Activated CD4-positive, alpha-beta T cell treated with anti-CD3 and anti-CD28 coated beads, Interleukin-2, amount 10 ng/mL, durations not matched to agents 24 days and 14 days (primary cell): ENCODE measurements around the gene SLC22A3. TPM values are rescaled to one million over a fixed set of nuclear protein-coding genes. Genes with fewer than 3 reads are reported as not detected.

Experiments used
- DNase-seq: peaks from one replicate; pipeline ENCODE4 v3.0.0; 2022
- H3K27ac Mint-ChIP-seq: one replicate; pipeline ENCODE4 v1.8.0; 2022; ENCODE audit warnings: mild to moderate bottlenecking, mixed read lengths
- H3K27me3 Mint-ChIP-seq: one replicate; pipeline ENCODE4 v1.8.0; 2022; ENCODE audit warnings: mixed read lengths
- H3K36me3 Mint-ChIP-seq: one replicate; pipeline ENCODE4 v1.8.0; 2022; ENCODE audit warnings: low read depth, mild to moderate bottlenecking, mixed read lengths
- H3K4me1 Mint-ChIP-seq: one replicate; pipeline ENCODE4 v1.8.0; 2021; ENCODE audit warnings: mixed read lengths
- H3K4me3 Mint-ChIP-seq: one replicate; pipeline ENCODE4 v1.8.0; 2022; ENCODE audit warnings: mild to moderate bottlenecking, moderate library complexity, mixed read lengths
- H3K9me3 Mint-ChIP-seq: one replicate; pipeline ENCODE4 v1.8.0; 2021; ENCODE audit warnings: mixed read lengths
- intact Hi-C: fragments of 100-400 bp; cut with micrococcal nuclease; formaldehyde crosslinking; loops from one replicate; pipeline ENCODE4 v1.15.1; 2023
- total RNA-seq: library from RNA; stranded (reverse); gene quantifications from 2 replicates; pipeline ENCODE4 v1.2.3, GENCODE V29; 2022

SLC22A3 gene
- total RNA-seq, 1 donor from 2014 or later, result not detected

- intact Hi-C loops, result no loop called here
- Mint-ChIP-seq H3K4me1 (peaks cover 7% of the 10 kb centered on the region), H3K36me3 (no peaks in the 10 kb centered on the region), H3K27ac (no peak overlapping the region), H3K27me3 (peaks cover 6% of the 10 kb centered on the region), H3K4me3 (no peak overlapping the region), H3K9me3 (no peaks in the 10 kb centered on the region)
- DNase-seq, result peak; percentile 32
Observed at GRCh38 chr6:160394654-160395035, 46.5 kb downstream of the SLC22A3 start.

- Mint-ChIP-seq H3K9me3 (no peaks in the 10 kb centered on the region), H3K4me1 (peaks cover 7% of the 10 kb centered on the region), H3K36me3 (no peaks in the 10 kb centered on the region), H3K27me3 (peaks cover 7% of the 10 kb centered on the region), H3K27ac (no peak overlapping the region), H3K4me3 (no peak overlapping the region)
- peak; percentile 1 for DNase-seq
- intact Hi-C loops, result no loop called here
Observed at GRCh38 chr6:160395187-160395586, 47.0 kb downstream of the SLC22A3 start.

GRCh38 chr6:160396292-160396691, 48.1 kb downstream of the SLC22A3 start:
- Mint-ChIP-seq H3K27me3 (peaks cover 15% of the 10 kb centered on the region), H3K27ac (no peak overlapping the region), H3K4me1 (peaks cover 9% of the 10 kb centered on the region), H3K9me3 (no peaks in the 10 kb centered on the region), H3K36me3 (no peaks in the 10 kb centered on the region), H3K4me3 (no peak overlapping the region)
- DNase-seq, result no peak
- intact Hi-C loops, result no loop called here

- peaks cover 22% of the 10 kb centered on the region for H3K27me3 Mint-ChIP-seq
- no peak overlapping the region for H3K27ac Mint-ChIP-seq
- H3K36me3 Mint-ChIP-seq, result no peaks in the 10 kb centered on the region
- H3K4me3 Mint-ChIP-seq, result peak overlapping the region; percentile 11
- DNase-seq, result no peak
- intact Hi-C loops, result no loop called here
- no peaks in the 10 kb centered on the region for H3K9me3 Mint-ChIP-seq
- peaks cover 9% of the 10 kb centered on the region for H3K4me1 Mint-ChIP-seq
Observed at GRCh38 chr6:160398674-160399271, 50.6 kb downstream of the SLC22A3 start.

- Mint-ChIP-seq H3K27ac (no peak overlapping the region), H3K4me1 (peaks cover 9% of the 10 kb centered on the region), H3K9me3 (no peaks in the 10 kb centered on the region), H3K27me3 (peaks cover 35% of the 10 kb centered on the region), H3K36me3 (no peaks in the 10 kb centered on the region), H3K4me3 (no peak overlapping the region)
- intact Hi-C loops, result no loop called here
- DNase-seq, result no peak
Observed at GRCh38 chr6:160400446-160400845, 52.3 kb downstream of the SLC22A3 start.

GRCh38 chr6:160408528-160408927, 60.4 kb downstream of the SLC22A3 start:
- Mint-ChIP-seq H3K27ac (no peak overlapping the region), H3K9me3 (no peaks in the 10 kb centered on the region), H3K4me1 (no peaks in the 10 kb centered on the region), H3K27me3 (peaks cover 26% of the 10 kb centered on the region), H3K4me3 (no peak overlapping the region), H3K36me3 (no peaks in the 10 kb centered on the region)
- intact Hi-C loops, result no loop called here
- DNase-seq, result no peak

- intact Hi-C loops, result no loop called here
- H3K27me3 Mint-ChIP-seq, result peaks cover 15% of the 10 kb centered on the region
- H3K4me3 Mint-ChIP-seq, result no peak overlapping the region
- DNase-seq, result no peak
- no peaks in the 10 kb centered on the region for H3K4me1 Mint-ChIP-seq
- H3K27ac Mint-ChIP-seq, result no peak overlapping the region
- H3K36me3 Mint-ChIP-seq, result no peaks in the 10 kb centered on the region
- peaks cover 3% of the 10 kb centered on the region for H3K9me3 Mint-ChIP-seq
Observed at GRCh38 chr6:160412993-160413392, 64.8 kb downstream of the SLC22A3 start.

GRCh38 chr6:160417146-160417545, 69.0 kb downstream of the SLC22A3 start:
- Mint-ChIP-seq H3K27me3 (peaks cover 26% of the 10 kb centered on the region), H3K27ac (no peak overlapping the region), H3K9me3 (peaks cover 3% of the 10 kb centered on the region), H3K36me3 (no peaks in the 10 kb centered on the region), H3K4me3 (no peak overlapping the region), H3K4me1 (no peaks in the 10 kb centered on the region)
- intact Hi-C loops, result no loop called here
- DNase-seq, result no peak

GRCh38 chr6:160417550-160417949, 69.4 kb downstream of the SLC22A3 start:
- Mint-ChIP-seq H3K36me3 (no peaks in the 10 kb centered on the region), H3K27me3 (peaks cover 26% of the 10 kb centered on the region), H3K9me3 (peaks cover 3% of the 10 kb centered on the region), H3K4me1 (no peaks in the 10 kb centered on the region), H3K4me3 (no peak overlapping the region), H3K27ac (no peak overlapping the region)
- intact Hi-C loops, result no loop called here
- no peak for DNase-seq

- DNase-seq, result no peak
- H3K4me1 Mint-ChIP-seq, result no peaks in the 10 kb centered on the region
- intact Hi-C loops, result no loop called here
- H3K4me3 Mint-ChIP-seq, result no peak overlapping the region
- H3K9me3 Mint-ChIP-seq, result peaks cover 3% of the 10 kb centered on the region
- H3K36me3 Mint-ChIP-seq, result no peaks in the 10 kb centered on the region
- peaks cover 26% of the 10 kb centered on the region for H3K27me3 Mint-ChIP-seq
- H3K27ac Mint-ChIP-seq, result no peak overlapping the region
Observed at GRCh38 chr6:160418370-160418769, 70.2 kb downstream of the SLC22A3 start.

- intact Hi-C loops, result no loop called here
- Mint-ChIP-seq H3K27me3 (peaks cover 22% of the 10 kb centered on the region), H3K9me3 (peaks cover 3% of the 10 kb centered on the region), H3K36me3 (no peaks in the 10 kb centered on the region), H3K27ac (no peak overlapping the region), H3K4me3 (no peak overlapping the region), H3K4me1 (no peaks in the 10 kb centered on the region)
- DNase-seq, result no peak
Observed at GRCh38 chr6:160419488-160419887, 71.3 kb downstream of the SLC22A3 start.

GRCh38 chr6:160420253-160420968, 72.2 kb downstream of the SLC22A3 start:
- Mint-ChIP-seq H3K27ac (no peak overlapping the region), H3K27me3 (peaks cover 25% of the 10 kb centered on the region), H3K4me3 (no peak overlapping the region), H3K9me3 (no peaks in the 10 kb centered on the region), H3K4me1 (no peaks in the 10 kb centered on the region), H3K36me3 (no peaks in the 10 kb centered on the region)
- DNase-seq, result no peak
- intact Hi-C loops, result no loop called here

- H3K9me3 Mint-ChIP-seq, result no peaks in the 10 kb centered on the region
- no peak overlapping the region for H3K4me3 Mint-ChIP-seq
- no peaks in the 10 kb centered on the region for H3K36me3 Mint-ChIP-seq
- no peak for DNase-seq
- H3K27ac Mint-ChIP-seq, result no peak overlapping the region
- peaks cover 22% of the 10 kb centered on the region for H3K27me3 Mint-ChIP-seq
- intact Hi-C loops, result no loop called here
- peaks cover under 1% of the 10 kb centered on the region for H3K4me1 Mint-ChIP-seq
Observed at GRCh38 chr6:160420969-160421556, 72.9 kb downstream of the SLC22A3 start.

- no peaks in the 10 kb centered on the region for H3K36me3 Mint-ChIP-seq
- H3K9me3 Mint-ChIP-seq, result no peaks in the 10 kb centered on the region
- intact Hi-C loops, result no loop called here
- H3K4me3 Mint-ChIP-seq, result no peak overlapping the region
- peaks cover 8% of the 10 kb centered on the region for H3K4me1 Mint-ChIP-seq
- DNase-seq, result no peak
- peaks cover 30% of the 10 kb centered on the region for H3K27me3 Mint-ChIP-seq
- no peak overlapping the region for H3K27ac Mint-ChIP-seq
Observed at GRCh38 chr6:160421854-160422253, 73.7 kb downstream of the SLC22A3 start.
